ENCODE measurements around the gene LCN2.

Gene LCN2

GRCh38 chr9:128151309-128152132 lies 2.3 kb downstream of the LCN2 start:
- FAIRE-seq, result no peak

GRCh38 chr9:128152133-128153059 lies 3.1 kb downstream of the LCN2 start:
- FAIRE-seq, result no peak

DNA sequence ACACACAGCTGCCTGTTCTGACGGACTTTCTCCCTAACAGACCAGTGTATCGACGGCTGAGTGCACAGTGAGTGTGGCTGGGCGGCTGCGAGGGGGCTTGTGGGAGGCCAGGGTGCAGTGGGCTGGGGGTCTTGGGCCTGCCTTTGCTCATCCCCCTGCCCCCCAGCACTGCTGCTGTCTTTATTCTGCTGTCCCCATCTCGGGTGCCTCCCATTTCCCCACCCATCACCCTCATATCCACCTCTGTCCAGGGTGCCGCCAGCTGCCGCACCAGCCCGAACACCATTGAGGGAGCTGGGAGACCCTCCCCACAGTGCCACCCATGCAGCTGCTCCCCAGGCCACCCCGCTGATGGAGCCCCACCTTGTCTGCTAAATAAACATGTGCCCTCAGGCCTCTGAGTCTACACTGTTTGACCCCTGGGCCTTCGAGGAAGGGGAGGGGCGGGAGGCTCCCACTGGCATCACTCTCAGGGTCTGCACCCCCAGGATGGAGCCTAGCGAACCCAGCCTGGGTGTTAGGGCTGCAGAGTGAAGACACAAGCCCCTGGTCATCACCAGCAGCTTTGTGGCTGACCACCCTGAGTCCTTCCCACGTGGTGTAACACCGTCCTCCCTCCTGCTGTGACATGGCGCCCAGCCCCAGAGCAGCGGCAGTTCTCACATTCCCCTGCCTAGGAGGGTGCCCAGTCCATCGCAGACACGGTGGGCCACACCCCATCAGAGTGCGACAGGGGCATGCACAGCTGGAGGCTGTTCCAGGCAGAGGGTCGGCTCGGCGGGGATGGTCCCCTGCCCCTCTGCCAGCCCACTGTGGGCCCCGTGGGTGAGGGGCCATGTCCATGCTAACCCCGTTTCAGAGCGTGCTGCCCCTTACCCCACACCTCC lies 4.0 kb downstream of the LCN2 start:
- no peak for FAIRE-seq

DNA sequence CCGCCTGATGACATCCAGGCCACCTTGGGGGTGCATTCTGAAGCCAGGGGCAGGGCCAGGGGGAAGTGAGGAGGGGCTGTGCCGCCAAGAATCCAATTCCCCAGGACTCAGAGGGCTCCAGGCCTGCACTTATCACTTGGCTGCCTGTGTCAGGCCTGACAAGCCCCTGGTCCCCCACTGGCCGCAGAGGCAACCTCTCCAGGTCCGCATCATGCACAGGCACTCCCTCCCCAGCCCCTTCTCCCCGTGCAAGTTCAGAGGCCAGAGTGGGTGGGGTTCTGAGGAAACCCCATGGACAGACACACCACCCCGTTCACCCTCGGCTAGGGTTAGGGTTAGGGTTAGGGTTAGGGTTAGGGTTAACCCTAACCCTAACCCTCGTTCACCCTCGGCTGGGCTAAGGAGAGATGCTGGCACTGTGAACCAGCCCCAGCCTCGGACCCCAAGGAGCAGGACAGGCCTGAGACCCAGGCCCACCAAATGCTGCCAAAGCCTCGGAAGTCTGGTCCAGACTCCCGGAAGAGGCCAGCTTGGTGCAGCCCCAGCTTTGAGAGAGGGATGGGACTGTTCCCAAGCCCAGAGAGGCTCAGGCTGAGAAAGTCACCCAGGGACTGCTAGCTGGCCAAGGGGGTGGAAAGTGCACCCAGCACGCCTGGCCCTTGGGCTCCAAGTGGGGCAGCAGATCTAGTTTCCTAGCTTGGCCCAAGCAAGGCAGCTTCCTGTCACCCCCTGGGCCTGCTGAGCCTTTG lies 4.9 kb downstream of the LCN2 start:
- FAIRE-seq, result no peak

DNA sequence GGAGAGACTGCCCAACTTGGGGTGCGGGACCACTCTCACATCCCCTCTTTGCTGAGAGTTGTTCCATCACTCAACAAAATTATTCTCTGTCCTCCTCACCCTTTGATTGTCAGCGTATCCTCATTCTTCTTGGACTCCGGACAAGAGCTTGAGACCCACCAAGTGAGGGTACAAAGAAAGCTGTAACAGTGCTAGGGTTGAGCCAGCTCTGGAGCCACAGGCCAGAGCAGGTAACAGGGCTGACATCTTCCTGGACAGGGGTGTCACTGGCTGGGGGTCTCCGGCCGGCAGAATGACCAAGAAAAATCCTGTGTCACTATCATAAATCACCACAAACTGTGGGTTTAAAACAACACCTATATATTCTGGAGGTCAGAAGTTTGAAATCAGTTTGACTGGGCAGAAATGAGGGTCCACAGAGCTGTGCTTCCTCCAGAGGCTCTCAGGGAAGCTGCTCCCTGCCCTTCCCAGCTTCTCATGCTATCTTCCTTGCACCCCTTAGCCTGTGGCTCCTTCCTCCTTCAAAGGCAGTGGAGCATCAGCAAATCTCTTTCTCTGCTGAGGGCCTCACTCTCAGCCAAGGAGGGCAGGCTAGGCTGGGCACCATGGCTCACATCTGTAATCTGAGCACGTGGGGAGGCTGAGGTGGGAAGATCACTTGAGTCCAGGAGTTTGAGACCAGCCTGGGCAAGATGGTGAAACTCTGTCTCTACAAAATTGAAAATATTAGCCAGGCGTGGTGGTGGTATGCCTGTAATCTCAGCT lies 6.7 kb downstream of the LCN2 start:
- no peak for FAIRE-seq

DNA sequence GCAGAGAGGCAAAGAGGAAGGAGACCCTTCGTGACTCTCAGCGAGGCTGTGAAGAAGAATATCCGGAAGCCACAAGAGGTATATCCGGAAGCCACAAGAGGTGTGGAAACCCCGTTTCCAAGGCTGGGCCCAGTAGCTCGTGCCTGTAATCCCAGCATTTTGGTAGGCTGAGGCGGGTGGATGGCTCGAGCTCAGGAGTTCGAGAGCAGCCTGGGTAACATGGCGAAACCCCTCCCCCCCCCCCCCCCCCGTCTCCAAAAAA lies 10.2 kb downstream of the LCN2 start:
- FAIRE-seq, result no peak

GRCh38 chr9:128159784-128160602 lies 10.7 kb downstream of the LCN2 start, which contains the start of gene BBLN:
Gene BBLN, plus strand, starts transcription at chr9:128160265. Its CDS starts 143 bp downstream, at chr9:128160408.
- FAIRE-seq, result no peak

GRCh38 chr9:128160603-128160987 lies 11.3 kb downstream of the LCN2 start:
- no peak for FAIRE-seq

- no peak for FAIRE-seq
Observed at GRCh38 chr9:128161215-128161902, 12.1 kb downstream of the LCN2 start.

- no peak for FAIRE-seq
Observed at GRCh38 chr9:128162215-128163026, 13.2 kb downstream of the LCN2 start.

- no peak for FAIRE-seq
Observed at GRCh38 chr9:128163027-128163515, 13.8 kb downstream of the LCN2 start.

DNA sequence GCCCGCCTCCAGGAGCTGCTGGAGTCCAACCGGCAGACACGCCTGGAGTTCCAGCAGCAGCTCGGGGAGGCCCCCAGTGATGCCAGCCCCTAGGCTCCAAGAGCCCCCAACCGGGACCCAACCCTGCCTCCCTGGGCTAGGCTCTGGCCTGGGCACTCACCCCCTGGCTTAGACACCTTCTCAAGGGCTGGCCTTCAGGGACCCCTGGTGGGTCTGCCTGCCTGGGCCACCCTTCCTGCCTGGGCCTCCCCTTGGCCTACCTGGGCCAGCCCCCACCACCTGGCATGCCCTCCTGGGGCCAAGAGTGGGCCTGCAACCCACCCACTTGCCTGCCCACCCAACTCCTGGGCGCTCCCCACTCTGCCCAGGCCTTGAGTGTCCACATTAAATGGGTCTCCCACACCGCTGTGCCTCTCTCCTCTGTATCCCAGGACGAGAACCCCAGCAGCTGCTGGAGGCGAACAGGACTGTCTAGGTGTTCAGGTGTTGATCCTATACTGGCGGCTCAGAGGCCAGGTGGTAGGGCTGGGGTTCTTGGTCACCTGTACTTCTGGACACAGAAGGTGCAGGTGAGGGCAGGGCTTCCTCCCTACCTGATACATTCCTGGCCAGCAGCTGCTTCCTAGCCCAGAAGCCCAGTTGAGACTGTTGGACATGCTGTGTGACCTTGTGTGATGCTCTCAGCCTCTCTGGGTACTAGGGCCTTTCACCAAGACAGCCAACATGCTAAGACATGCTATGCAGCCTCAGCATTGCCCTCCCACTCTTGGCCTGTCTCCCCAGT lies 14.5 kb downstream of the LCN2 start:
- no peak for FAIRE-seq

DNA sequence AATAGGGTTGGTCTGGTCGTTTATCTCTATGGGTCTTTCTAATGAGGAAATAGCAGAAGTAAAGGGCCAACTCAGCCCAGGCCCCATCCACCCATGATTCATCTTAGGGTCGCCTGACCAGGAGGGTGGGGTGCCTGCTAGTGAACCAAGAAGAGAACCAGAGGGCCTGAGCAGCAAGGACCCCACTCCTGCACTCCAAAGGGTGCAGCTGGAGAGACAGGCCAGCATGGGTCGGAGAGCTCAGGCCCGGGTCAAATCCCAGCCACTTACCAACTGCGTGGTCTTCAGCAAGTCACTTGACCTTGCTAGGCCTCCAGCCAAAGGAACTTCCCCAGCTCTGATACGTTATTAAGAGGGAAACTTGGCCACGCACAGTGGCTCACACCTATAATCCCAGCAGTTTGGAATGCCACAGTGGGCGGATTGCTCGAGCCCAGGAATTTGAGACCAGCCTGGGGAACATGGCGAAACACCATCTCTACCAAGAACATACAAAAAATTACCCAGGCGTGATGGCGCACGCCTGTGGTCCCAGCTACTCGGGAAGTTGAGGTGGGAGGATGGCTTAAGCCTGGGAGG lies 15.1 kb downstream of the LCN2 start:
- no peak for FAIRE-seq

DNA sequence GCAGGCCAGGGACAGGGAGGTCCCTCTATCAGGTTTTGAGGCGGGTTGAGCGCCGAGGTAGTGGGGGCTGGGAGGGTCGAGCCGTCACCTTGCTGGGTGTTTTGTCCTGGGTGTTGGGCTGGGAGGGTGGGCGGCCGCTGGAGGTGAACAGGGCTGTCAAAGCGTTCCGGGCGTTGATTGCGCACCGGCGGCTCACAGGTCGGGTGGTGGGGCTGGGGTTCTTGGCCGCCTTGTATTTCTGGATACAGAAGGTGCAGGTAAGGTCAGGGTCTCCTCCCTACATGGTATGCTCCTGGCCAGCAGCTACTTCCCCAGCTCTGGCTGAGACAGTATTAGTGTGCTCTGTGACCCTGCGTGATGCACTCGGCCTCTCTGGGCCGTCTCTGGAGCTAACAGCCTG lies 16.9 kb downstream of the LCN2 start:
- no peak for FAIRE-seq

- no peak for FAIRE-seq
Observed at GRCh38 chr9:128167209-128167608, 18.0 kb downstream of the LCN2 start.

GRCh38 chr9:128168731-128169308 lies 19.6 kb downstream of the LCN2 start:
- FAIRE-seq, result no peak

DNA sequence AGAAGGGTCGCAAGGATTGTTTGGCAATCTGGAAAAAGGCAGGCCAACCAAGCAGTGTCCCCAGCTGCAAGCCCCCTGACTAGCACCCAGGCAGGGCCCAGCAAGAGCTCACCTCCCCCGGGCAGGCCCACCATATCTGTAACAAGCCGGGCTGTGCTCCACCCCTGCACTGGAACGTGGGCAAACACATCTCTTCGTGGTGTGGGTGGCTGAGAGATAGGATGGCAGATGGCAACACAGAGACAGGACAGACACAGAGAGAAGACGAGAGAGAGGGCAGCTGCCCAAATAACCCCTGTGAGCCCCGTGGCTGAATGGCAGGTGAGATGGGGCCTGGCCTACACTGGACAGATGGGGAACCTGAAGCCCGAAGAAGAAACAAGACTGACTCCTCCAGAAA lies 20.2 kb downstream of the LCN2 start:
- no peak for FAIRE-seq
